Measurements from ENCODE around the gene ADK. TPM values are rescaled to one million over a fixed set of nuclear protein-coding genes. Genes with fewer than 3 reads are reported as not detected.

ADK gene
- total RNA-seq, 1 donor from 2014 or later = 62.0 TPM

DNA sequence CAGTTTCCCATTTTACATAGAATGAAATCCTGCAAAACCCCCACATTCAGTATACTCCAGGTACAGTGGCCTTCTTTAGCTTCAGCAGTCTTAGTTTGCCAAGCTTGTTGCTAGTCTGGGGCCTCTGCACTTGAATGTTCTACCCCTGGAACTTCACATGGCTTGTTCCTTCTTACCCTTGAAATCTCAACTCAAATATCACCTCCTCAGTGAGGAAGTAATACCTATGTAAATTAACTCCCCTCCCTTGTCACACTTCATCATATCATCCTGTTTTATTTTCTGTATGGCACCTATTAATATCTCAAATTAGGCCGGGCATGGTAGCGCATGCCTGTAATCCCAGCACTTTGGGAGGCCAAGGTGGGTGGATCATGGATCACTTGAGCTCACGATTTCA lies 511.6 kb downstream of the ADK start:
- no peak for DNase-seq (ENCODE audit: low read depth)
- H3K4me1 Mint-ChIP-seq (ENCODE audit: low read depth, unreplicated experiment) = no peaks in the 10 kb centered on the region
- Histone ChIP-seq H3K9me3 (ENCODE audit: insufficient read depth, low read depth, low read length) (no peaks in the 10 kb centered on the region), H3K36me3 (ENCODE audit: insufficient read depth, low read length) (no peaks in the 10 kb centered on the region), H2AFZ (ENCODE audit: low read depth, low read length) (no peak overlapping the region), H3K4me3 (ENCODE audit: insufficient read depth, low read depth, low read length) (no peak overlapping the region), H3K4me2 (ENCODE audit: low read length) (no peak overlapping the region), H3K9ac (ENCODE audit: low read length) (no peak overlapping the region), H4K20me1 (ENCODE audit: insufficient read depth, low read length) (no peaks in the 10 kb centered on the region), H3K27me3 (ENCODE audit: insufficient read depth, low read length) (no peaks in the 10 kb centered on the region), H3K4me1 (ENCODE audit: insufficient read depth, low read length) (no peaks in the 10 kb centered on the region), H3K79me2 (ENCODE audit: insufficient read depth, low read length) (no peaks in the 10 kb centered on the region), H3K27ac (ENCODE audit: low read depth, low read length) (no peak overlapping the region)
- no peaks in the 10 kb centered on the region for H3K9me3 Mint-ChIP-seq (ENCODE audit: unreplicated experiment)
- H3K36me3 Mint-ChIP-seq (ENCODE audit: low read depth, unreplicated experiment) = peaks cover 3% of the 10 kb centered on the region
- H3K4me3 Mint-ChIP-seq (ENCODE audit: unreplicated experiment) = no peak overlapping the region
- no peak for FAIRE-seq
- no peak overlapping the region for H3K27ac Mint-ChIP-seq (ENCODE audit: unreplicated experiment)
- TF ChIP-seq EZH2 (IDR thresholded peaks at IDR 0.05; ENCODE audit: insufficient read depth, low read length) = no peak
- TF ChIP-seq, protein P1, sequence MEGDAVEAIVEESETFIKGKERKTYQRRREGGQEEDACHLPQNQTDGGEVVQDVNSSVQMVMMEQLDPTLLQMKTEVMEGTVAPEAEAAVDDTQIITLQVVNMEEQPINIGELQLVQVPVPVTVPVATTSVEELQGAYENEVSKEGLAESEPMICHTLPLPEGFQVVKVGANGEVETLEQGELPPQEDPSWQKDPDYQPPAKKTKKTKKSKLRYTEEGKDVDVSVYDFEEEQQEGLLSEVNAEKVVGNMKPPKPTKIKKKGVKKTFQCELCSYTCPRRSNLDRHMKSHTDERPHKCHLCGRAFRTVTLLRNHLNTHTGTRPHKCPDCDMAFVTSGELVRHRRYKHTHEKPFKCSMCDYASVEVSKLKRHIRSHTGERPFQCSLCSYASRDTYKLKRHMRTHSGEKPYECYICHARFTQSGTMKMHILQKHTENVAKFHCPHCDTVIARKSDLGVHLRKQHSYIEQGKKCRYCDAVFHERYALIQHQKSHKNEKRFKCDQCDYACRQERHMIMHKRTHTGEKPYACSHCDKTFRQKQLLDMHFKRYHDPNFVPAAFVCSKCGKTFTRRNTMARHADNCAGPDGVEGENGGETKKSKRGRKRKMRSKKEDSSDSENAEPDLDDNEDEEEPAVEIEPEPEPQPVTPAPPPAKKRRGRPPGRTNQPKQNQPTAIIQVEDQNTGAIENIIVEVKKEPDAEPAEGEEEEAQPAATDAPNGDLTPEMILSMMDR (IDR thresholded peaks at IDR 0.05; ENCODE audit: insufficient read depth, low read depth, low read length) = no peak
- H3K27me3 Mint-ChIP-seq (ENCODE audit: low read depth, unreplicated experiment) = no peaks in the 10 kb centered on the region

- Mint-ChIP-seq H3K27me3 (ENCODE audit: low read depth, unreplicated experiment) (no peaks in the 10 kb centered on the region), H3K36me3 (ENCODE audit: low read depth, unreplicated experiment) (peaks cover 13% of the 10 kb centered on the region), H3K4me1 (ENCODE audit: low read depth, unreplicated experiment) (peaks cover 2% of the 10 kb centered on the region), H3K27ac (ENCODE audit: unreplicated experiment) (no peak overlapping the region), H3K9me3 (ENCODE audit: unreplicated experiment) (peaks cover 3% of the 10 kb centered on the region), H3K4me3 (ENCODE audit: unreplicated experiment) (no peak overlapping the region)
- FAIRE-seq (no peak), DNase-seq (ENCODE audit: low read depth) (no peak)
- Histone ChIP-seq H3K4me1 (ENCODE audit: insufficient read depth, low read length) (no peaks in the 10 kb centered on the region), H4K20me1 (ENCODE audit: insufficient read depth, low read length) (no peaks in the 10 kb centered on the region), H3K4me2 (ENCODE audit: low read length) (no peak overlapping the region), H3K9ac (ENCODE audit: low read length) (no peak overlapping the region), H3K27me3 (ENCODE audit: insufficient read depth, low read length) (no peaks in the 10 kb centered on the region), H3K27ac (ENCODE audit: low read depth, low read length) (no peak overlapping the region), H3K36me3 (ENCODE audit: insufficient read depth, low read length) (peaks cover 3% of the 10 kb centered on the region), H3K9me3 (ENCODE audit: insufficient read depth, low read depth, low read length) (peaks cover 5% of the 10 kb centered on the region), H3K4me3 (ENCODE audit: insufficient read depth, low read depth, low read length) (no peak overlapping the region), H3K79me2 (ENCODE audit: insufficient read depth, low read length) (no peaks in the 10 kb centered on the region), H2AFZ (ENCODE audit: low read depth, low read length) (no peak overlapping the region)
- TF ChIP-seq, protein P1 (IDR thresholded peaks at IDR 0.05; ENCODE audit: insufficient read depth, low read depth, low read length) = no peak
- no peak for TF ChIP-seq EZH2 (IDR thresholded peaks at IDR 0.05; ENCODE audit: insufficient read depth, low read length)
Observed at GRCh38 chr10:74669210-74669609, 518.2 kb downstream of the ADK start.

GRCh38 chr10:74671716-74672115 lies 520.7 kb downstream of the ADK start:
- TF ChIP-seq, protein P1 (IDR thresholded peaks at IDR 0.05; ENCODE audit: insufficient read depth, low read depth, low read length) = no peak
- no peak for TF ChIP-seq EZH2 (IDR thresholded peaks at IDR 0.05; ENCODE audit: insufficient read depth, low read length)
- no peak for DNase-seq (ENCODE audit: low read depth)
- H3K9me3 Mint-ChIP-seq (ENCODE audit: unreplicated experiment) = peaks cover 3% of the 10 kb centered on the region
- no peaks in the 10 kb centered on the region for H3K79me2 ChIP-seq (ENCODE audit: insufficient read depth, low read length)
- H3K4me2 ChIP-seq (ENCODE audit: low read length) = no peak overlapping the region
- no peak overlapping the region for H3K9ac ChIP-seq (ENCODE audit: low read length)
- H3K4me1 ChIP-seq (ENCODE audit: insufficient read depth, low read length) = no peaks in the 10 kb centered on the region
- H3K27ac ChIP-seq (ENCODE audit: low read depth, low read length) = no peak overlapping the region
- H3K36me3 ChIP-seq (ENCODE audit: insufficient read depth, low read length) = peaks cover 3% of the 10 kb centered on the region
- H4K20me1 ChIP-seq (ENCODE audit: insufficient read depth, low read length) = no peaks in the 10 kb centered on the region
- no peak overlapping the region for H3K4me3 ChIP-seq (ENCODE audit: insufficient read depth, low read depth, low read length)
- no peak for FAIRE-seq
- H3K4me3 Mint-ChIP-seq (ENCODE audit: unreplicated experiment) = no peak overlapping the region
- H2AFZ ChIP-seq (ENCODE audit: low read depth, low read length) = no peak overlapping the region
- H3K36me3 Mint-ChIP-seq (ENCODE audit: low read depth, unreplicated experiment) = peaks cover 14% of the 10 kb centered on the region
- peaks cover 2% of the 10 kb centered on the region for H3K4me1 Mint-ChIP-seq (ENCODE audit: low read depth, unreplicated experiment)
- H3K27ac Mint-ChIP-seq (ENCODE audit: unreplicated experiment) = no peak overlapping the region
- H3K27me3 ChIP-seq (ENCODE audit: insufficient read depth, low read length) = no peaks in the 10 kb centered on the region
- H3K27me3 Mint-ChIP-seq (ENCODE audit: low read depth, unreplicated experiment) = no peaks in the 10 kb centered on the region
- H3K9me3 ChIP-seq (ENCODE audit: insufficient read depth, low read depth, low read length) = peaks cover 5% of the 10 kb centered on the region
